Measurements from ENCODE around the gene VAMP2.
A peak's percentile ranks its signal among the peaks of the same experiment; 100 is the strongest.

VAMP2 gene

GRCh38 chr17:8142887-8143580 lies 19.7 kb downstream of the VAMP2 start:
- no peak for DNase-seq (ENCODE audit: low read depth in 2 of 2)

GRCh38 chr17:8142158-8142886 lies 20.4 kb downstream of the VAMP2 start:
- no peak for DNase-seq (ENCODE audit: low read depth in 2 of 2)

- DNase-seq (ENCODE audit: low read depth in 2 of 2), result no peak
These were observed 21.0 kb downstream of the VAMP2 start for GRCh38 chr17:8141741-8142140.

GRCh38 chr17:8141045-8141444 lies 21.7 kb downstream of the VAMP2 start:
- no peak for DNase-seq (ENCODE audit: low read depth in 2 of 2)

- no peak for DNase-seq (ENCODE audit: low read depth in 2 of 2)
These were observed 22.4 kb downstream of the VAMP2 start for GRCh38 chr17:8140065-8141029.

- peak; percentile 90 to 94 for DNase-seq (ENCODE audit: low read depth in 2 of 2)
These were observed 23.9 kb downstream of the VAMP2 start for GRCh38 chr17:8138672-8139371.

- no peak for DNase-seq (ENCODE audit: low read depth in 2 of 2)
These were observed 24.4 kb downstream of the VAMP2 start for GRCh38 chr17:8138374-8138671.

- no peak for DNase-seq (ENCODE audit: low read depth in 2 of 2)
These were observed 24.9 kb downstream of the VAMP2 start for GRCh38 chr17:8137645-8138373.

- DNase-seq (ENCODE audit: low read depth in 2 of 2), result no peak
These were observed 28.8 kb downstream of the VAMP2 start for GRCh38 chr17:8133941-8134340.

GRCh38 chr17:8133399-8133798 lies 29.3 kb downstream of the VAMP2 start:
- no peak for DNase-seq (ENCODE audit: low read depth in 2 of 2)

- DNase-seq (ENCODE audit: low read depth in 2 of 2), result no peak
These were observed 30.8 kb downstream of the VAMP2 start for GRCh38 chr17:8131844-8132441.

GRCh38 chr17:8128125-8128784 lies 34.5 kb downstream of the VAMP2 start:
- DNase-seq (ENCODE audit: low read depth in 2 of 2), result no peak

GRCh38 chr17:8126491-8127066 lies 36.2 kb downstream of the VAMP2 start:
- no peak for DNase-seq (ENCODE audit: low read depth in 2 of 2)

GRCh38 chr17:8125947-8126490 lies 36.7 kb downstream of the VAMP2 start:
- no peak for DNase-seq (ENCODE audit: low read depth in 2 of 2)

- DNase-seq (ENCODE audit: low read depth in 2 of 2), result peak; percentile 72 to 84
These were observed 37.4 kb downstream of the VAMP2 start for GRCh38 chr17:8125154-8125946.

- no peak for DNase-seq (ENCODE audit: low read depth in 2 of 2)
These were observed 38.2 kb downstream of the VAMP2 start for GRCh38 chr17:8124350-8125153.

- no peak for DNase-seq (ENCODE audit: low read depth in 2 of 2)
These were observed 38.9 kb downstream of the VAMP2 start, which contains the start of gene HES7 for GRCh38 chr17:8123695-8124349. HES7 (minus strand) TSS chr17:8124106; CDS start chr17:8124084, 22 bp downstream.
